GM06990 (cell line): Measurements from ENCODE around the gene TJP2.

Experiments used
- DNase-seq: peaks from one replicate; pipeline ENCODE4 v3.0.0-alpha.2; 2011; ENCODE audit not compliant: insufficient read length; ENCODE audit errors: extremely low read depth
- H3K27me3 ChIP-seq: replicated peaks from 2 replicates; pipeline ENCODE4 v1.6.0; 2011; ENCODE audit warnings: low read length; ENCODE audit not compliant: control insufficient read depth, insufficient read depth
- H3K36me3 ChIP-seq: 2 replicates; pipeline ENCODE4 v1.5.1; 2011; ENCODE audit warnings: low read length; ENCODE audit not compliant: control insufficient read depth, insufficient read depth
- H3K4me3 ChIP-seq: replicated peaks from 2 replicates; pipeline ENCODE4 v1.5.1; 2011; ENCODE audit warnings: low read depth, mild to moderate bottlenecking, control low read depth, low read length
- CTCF ChIP-seq: IDR thresholded peaks from 2 replicates; pipeline ENCODE4 v1.5.1; 2011; ENCODE audit warnings: low read length, control low read depth, mild to moderate bottlenecking, inconsistent platforms; ENCODE audit not compliant: insufficient read depth, poor library complexity, severe bottlenecking

Gene TJP2

DNA sequence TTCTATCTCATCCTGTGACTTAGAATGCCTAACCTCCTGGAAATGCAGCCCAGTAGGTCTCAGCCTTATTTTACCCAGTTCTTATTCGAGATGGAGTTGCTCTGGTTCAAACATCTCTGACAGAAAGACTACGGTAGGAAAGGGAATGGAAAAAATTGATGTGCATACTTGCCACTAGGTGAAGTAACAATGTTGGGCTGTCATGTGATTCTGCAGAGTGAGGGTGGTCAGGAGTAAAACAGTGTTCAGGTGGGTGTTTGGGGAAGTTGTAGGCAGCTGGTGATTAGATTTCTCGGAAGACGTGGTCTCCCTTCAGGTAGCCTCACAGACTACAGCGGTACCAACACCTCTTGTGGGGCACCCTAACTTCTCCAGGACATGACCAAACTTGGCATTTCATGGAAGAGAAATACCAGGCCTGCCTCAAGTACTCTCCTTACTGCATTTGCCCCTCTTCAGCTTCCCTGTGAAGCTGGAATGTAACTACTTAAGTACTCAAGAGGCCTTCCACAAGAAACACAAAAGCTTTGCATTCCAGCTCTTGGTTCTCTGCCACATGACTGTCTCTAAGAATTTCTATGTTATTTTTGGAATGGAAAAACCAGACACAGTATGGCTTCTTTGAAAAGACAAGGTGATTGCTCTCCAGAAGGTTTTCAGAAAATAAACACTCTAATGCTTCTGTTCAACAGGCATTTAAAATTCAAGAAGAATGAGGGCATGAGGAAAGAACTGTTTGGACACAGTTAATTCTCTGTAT is 133.5 kb downstream of the TJP2 start:
- Histone ChIP-seq H3K27me3 (no peaks in the 10 kb centered on the region), H3K4me3 (no peak overlapping the region), H3K36me3 (no peaks in the 10 kb centered on the region)
- no peak for TF ChIP-seq CTCF
- DNase-seq, result no peak

DNA sequence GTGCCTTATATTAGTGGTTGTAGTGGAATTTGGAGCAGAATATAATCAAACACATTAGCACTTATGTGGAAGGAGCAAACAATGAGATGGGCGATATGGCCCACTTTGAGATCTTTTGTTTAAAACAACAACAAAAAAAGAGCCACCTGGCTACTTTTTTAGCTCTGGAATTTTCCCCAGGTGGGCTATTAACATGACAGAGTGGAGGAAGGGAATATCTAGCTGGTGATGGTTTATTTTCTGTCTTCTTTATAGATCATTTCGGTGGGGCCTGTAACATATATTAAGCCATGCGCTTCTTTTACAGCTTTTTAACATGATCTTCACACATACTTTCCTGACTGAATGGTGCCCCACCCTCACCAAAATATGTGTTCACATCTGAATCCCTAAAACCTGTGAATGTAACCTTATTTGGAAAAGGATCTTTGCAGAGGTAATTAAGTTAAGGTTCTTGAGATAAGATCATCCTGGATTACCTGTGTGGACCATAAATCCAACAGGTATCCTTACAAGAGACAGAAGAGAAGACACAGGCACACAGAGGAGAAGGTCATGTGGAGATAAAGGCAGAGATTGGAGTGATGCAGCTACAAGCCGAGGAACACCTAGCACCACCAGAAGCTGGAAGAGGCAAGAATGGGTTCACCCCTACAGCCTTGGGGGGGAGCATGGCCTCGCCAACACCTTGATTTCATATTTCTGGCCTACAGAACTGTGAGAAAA is 134.3 kb downstream of the TJP2 start:
- TF ChIP-seq CTCF, result no peak
- H3K4me3 ChIP-seq, result no peak overlapping the region
- no peak for DNase-seq
- H3K36me3 ChIP-seq, result no peaks in the 10 kb centered on the region
- no peaks in the 10 kb centered on the region for H3K27me3 ChIP-seq

- no peaks in the 10 kb centered on the region for H3K36me3 ChIP-seq
- TF ChIP-seq CTCF, result no peak
- no peak for DNase-seq
- H3K4me3 ChIP-seq, result no peak overlapping the region
- no peaks in the 10 kb centered on the region; the same call in 1 of the 2 replicates for H3K27me3 ChIP-seq
Observed at GRCh38 chr9:69313175-69313574, 139.1 kb downstream of the TJP2 start.

- Histone ChIP-seq H3K36me3 (no peaks in the 10 kb centered on the region), H3K27me3 (no peaks in the 10 kb centered on the region; the same call in 1 of the 2 replicates), H3K4me3 (no peak overlapping the region)
- no peak for TF ChIP-seq CTCF
- no peak for DNase-seq
Observed at GRCh38 chr9:69314547-69314946, 140.5 kb downstream of the TJP2 start.

DNA sequence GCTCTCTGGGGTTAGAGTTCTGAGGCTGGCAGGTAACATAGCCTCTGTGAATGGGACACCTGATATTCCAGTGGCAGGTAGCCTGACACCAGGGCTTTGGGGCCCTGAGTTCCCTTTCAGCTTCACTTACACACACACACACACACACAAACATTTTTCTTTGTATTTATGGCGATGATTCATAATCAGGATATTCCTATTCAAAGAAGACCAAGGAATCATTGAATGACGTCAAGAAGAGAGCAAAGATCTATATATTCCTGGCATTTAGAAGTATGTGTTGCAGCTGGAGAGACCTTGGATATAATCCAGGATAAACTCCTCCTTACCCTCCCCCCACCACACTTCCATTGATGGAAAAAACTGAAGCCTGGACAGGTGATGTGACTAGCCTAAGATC is 143.0 kb downstream of the TJP2 start:
- Histone ChIP-seq H3K4me3 (no peak overlapping the region), H3K36me3 (no peaks in the 10 kb centered on the region), H3K27me3 (no peaks in the 10 kb centered on the region; the same call in 1 of the 2 replicates)
- DNase-seq, result no peak
- no peak for TF ChIP-seq CTCF
